Testis (tissue), 3 donors: ENCODE data around the gene SLC6A19. TPM values are rescaled to one million over a fixed set of nuclear protein-coding genes. Genes with fewer than 3 reads are reported as not detected.

Experiments used
- DNase-seq: peaks from one replicate; pipeline ENCODE4 v3.0.0-alpha.2; 2019
- H3K27ac ChIP-seq, 2 donors: fragments of 200-600 bp; sonication (generic); one replicate each; pipeline ENCODE4 v1.5.1; 2019
- H3K27me3 ChIP-seq: fragments of 200-600 bp; sonication (generic); one replicate; pipeline ENCODE4 v1.5.1; 2019
- H3K36me3 ChIP-seq: fragments of 200-600 bp; sonication (generic); one replicate; pipeline ENCODE4 v1.5.1; 2017; ENCODE audit warnings: low read depth; ENCODE audit errors: missing control alignments
- H3K4me1 ChIP-seq: fragments of 200-600 bp; sonication (generic); one replicate; pipeline ENCODE4 v1.5.1; 2019
- H3K4me3 ChIP-seq, 2 donors: fragments of 200-600 bp; sonication (generic); one replicate each; pipeline ENCODE4 v1.5.1; 2017 to 2019
- H3K9me3 ChIP-seq: fragments of 200-600 bp; sonication (generic); one replicate; pipeline ENCODE4 v1.5.1; 2017
- CTCF ChIP-seq, 3 experiments: fragments of 450-650 bp in 2 of 3; fragments of 200-600 bp in 1 of 3; sonication (generic) in 1 of 3; IDR thresholded peaks; one replicate each; pipeline ENCODE4 v1.5.1; 2016 to 2019; ENCODE audit warnings: antibody characterized with exemption in 3 of 3, mild to moderate bottlenecking in 2 of 3, moderate library complexity in 1 of 3
- POLR2A ChIP-seq: fragments of 450-650 bp; IDR thresholded peaks from one replicate; pipeline ENCODE4 v1.6.1; 2017; ENCODE audit warnings: antibody characterized with exemption, mild to moderate bottlenecking, moderate library complexity
- WGBS, 2 donors: methylation state at CpG; one replicate each; pipeline ENCODE4 v1.1.5; 2018; 5-methylcytosine and 5-hydroxymethylcytosine counted together
- intact Hi-C: fragments of 100-400 bp; cut with DNase I; formaldehyde crosslinking; loops from one replicate; pipeline ENCODE4 v1.15.1; 2023; ENCODE audit warnings: low total_unique reads
- polyA plus RNA-seq: library from polyadenylated mRNA; stranded (reverse); fragments of 350-450 nt; fragmentation: Illumina TruSeq; extraction: RNeasy Lipid Tissue Mini Kit (QIAGEN cat#74804); gene quantifications from one replicate; pipeline ENCODE4 v1.2.3, GENCODE V29; 2014; ENCODE audit warnings: low read depth, low replicate concordance; ENCODE audit not compliant: insufficient read depth
- total RNA-seq, 2 donors: library from RNA; depleted of rRNA; stranded (reverse); fragments of >200 nt; gene quantifications; one replicate each; pipeline ENCODE4 v1.2.3, GENCODE V29; 2016

SLC6A19 gene
- total and polyA plus RNA-seq, 3 donors from 2014 or later = 0.16 to 0.68 (median 0.28) TPM

DNA sequence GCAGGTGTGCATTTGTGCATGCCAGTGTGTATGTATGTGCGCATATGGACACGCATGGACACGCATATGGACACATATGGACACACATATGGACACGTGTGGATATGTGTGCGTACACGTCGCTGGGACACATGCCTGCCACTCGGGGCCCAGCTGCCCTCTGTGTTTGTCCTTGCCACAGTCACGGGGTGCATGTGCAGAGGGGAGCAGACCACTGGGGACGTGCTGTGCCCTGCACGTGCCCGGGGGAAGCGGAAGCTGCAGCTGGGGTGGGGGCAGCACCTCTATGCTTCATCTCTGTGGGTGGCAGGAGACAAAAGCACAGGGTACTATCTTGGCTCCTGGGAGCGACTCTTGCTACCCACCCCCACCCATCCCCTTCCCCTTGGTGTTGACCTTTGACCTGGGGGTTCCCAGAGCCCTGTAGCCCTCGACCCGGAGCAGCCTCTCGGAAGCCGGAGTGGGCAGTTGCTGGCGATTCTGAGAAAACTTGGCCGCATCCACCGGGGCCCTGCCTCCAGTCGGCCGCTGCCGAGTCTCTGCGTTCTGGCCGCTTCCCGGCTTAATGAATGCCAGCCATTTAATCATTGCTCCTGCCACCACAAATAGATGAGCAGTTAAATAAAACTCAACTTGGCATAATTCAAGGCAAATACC, 21.4 kb downstream of the SLC6A19 start:
- 87 to 89% methylated on average over 27 of the region's 27 CpGs for WGBS, 2 donors
- DNase-seq = no peak

DNA sequence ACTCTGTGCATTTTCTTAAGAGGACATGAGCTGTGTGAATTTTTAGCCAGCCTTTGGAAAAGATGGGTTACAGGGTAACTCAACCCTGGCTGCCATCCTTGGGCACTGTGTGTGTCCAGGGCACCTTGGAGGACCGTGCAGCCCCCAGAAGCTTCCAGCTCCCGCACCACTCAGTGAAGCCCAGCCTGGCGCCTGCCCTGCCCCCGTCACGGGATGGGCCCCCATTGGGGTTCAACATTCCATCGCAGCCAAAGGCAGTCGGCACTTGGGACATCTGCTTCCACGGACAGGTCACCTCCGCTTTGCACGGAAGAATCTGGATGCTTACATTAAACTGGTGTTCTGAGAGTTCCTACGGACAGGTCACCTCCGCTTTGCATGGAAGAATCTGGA, 21.9 kb downstream of the SLC6A19 start:
- Histone ChIP-seq H3K4me3 (no peak overlapping the region), H3K27me3 (no peaks in the 10 kb centered on the region), H3K27ac (no peak overlapping the region), H3K4me1 (no peaks in the 10 kb centered on the region), H3K9me3 (no peaks in the 10 kb centered on the region), H3K36me3 (no peaks in the 10 kb centered on the region)
- no peak for DNase-seq
- no peak for TF ChIP-seq POLR2A
- no peak for TF ChIP-seq CTCF (IDR thresholded peaks at IDR 0.05)
- intact Hi-C loops = no loop called here
- WGBS, 2 donors = 86% methylated on average over 12 of the region's 12 CpGs

More for the DNA sequence above, 21.4 kb downstream of the SLC6A19 start:
- intact Hi-C loops = no loop called here
- Histone ChIP-seq H3K9me3 (no peaks in the 10 kb centered on the region), H3K4me3 (no peak overlapping the region), H3K27me3 (no peaks in the 10 kb centered on the region), H3K4me1 (no peaks in the 10 kb centered on the region), H3K36me3 (no peaks in the 10 kb centered on the region), H3K27ac (no peak overlapping the region)
- no peak for TF ChIP-seq CTCF (IDR thresholded peaks at IDR 0.05)

DNA sequence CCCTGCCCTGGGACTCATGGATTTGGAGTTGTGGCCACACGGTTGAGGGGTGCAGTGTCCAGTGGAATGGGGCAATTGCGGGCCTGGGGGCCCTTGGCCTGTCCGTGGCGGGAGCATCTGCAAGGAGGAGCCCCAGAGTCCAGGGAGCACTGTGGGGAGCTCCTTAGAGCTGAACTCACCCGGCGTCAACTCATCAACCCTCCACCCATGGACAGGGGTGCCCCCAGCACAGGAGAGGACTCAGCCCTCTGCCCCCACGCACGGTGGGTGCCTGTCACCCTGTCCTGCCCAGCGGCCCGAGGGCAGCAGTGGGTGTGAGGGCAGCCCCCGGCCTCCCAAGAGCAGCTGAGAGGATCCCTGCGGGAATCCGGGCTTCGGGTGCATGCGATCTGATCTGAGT, 23.2 kb downstream of the SLC6A19 start:
- intact Hi-C loops = no loop called here
- Histone ChIP-seq H3K27ac (no peak overlapping the region), H3K4me1 (no peaks in the 10 kb centered on the region), H3K9me3 (no peaks in the 10 kb centered on the region), H3K4me3 (no peak overlapping the region), H3K27me3 (no peaks in the 10 kb centered on the region), H3K36me3 (no peaks in the 10 kb centered on the region)
- 90 to 94% methylated on average over 8 to 15 of the region's 15 CpGs for WGBS, 2 donors
- DNase-seq = no peak
- TF ChIP-seq POLR2A (no peak), CTCF (IDR thresholded peaks at IDR 0.05) (no peak)

- H3K4me1 ChIP-seq = no peaks in the 10 kb centered on the region
- TF ChIP-seq CTCF (IDR thresholded peaks at IDR 0.05) = no peak
- TF ChIP-seq POLR2A = no peak
- H3K9me3 ChIP-seq = no peaks in the 10 kb centered on the region
- DNase-seq = no peak
- 82 to 85% methylated on average over 6 to 11 of the region's 11 CpGs for WGBS, 2 donors
- no peak within 1 kb of the TSS for H3K4me3 ChIP-seq
- intact Hi-C loops = no loop called here
- H3K27me3 ChIP-seq = no peaks in the 10 kb centered on the region
- H3K27ac ChIP-seq = no peak within 1 kb of the TSS
- no peaks in the 10 kb centered on the region for H3K36me3 ChIP-seq
Observed at GRCh38 chr5:1225081-1225480, 23.7 kb downstream of the SLC6A19 start, which contains the start of gene SLC6A18. SLC6A18 (plus strand) TSS chr5:1225381; CDS start chr5:1225478, 97 bp downstream.

DNA sequence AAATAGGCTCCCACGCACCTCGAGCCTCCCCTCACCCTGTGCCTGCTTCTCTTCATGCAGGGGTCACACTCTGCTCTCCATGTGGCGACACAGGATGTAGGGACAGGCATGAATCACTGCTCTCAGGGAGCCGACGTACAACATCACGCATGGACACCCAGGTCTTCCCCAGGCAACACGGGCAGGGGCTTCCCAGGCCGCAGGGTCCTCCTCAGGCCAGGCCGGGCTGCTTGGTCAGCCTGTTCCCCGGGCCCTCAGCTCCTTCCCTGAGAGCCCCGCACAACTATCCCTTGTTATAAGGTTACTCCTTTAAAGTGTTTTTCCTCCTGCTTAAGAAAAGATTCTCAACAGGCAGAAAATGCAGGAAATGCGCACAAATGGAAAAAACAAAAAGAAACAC, 24.8 kb downstream of the SLC6A19 start:
- H3K27ac ChIP-seq = no peak overlapping the region
- intact Hi-C loops = no loop called here
- no peak for DNase-seq
- TF ChIP-seq POLR2A (no peak), CTCF (IDR thresholded peaks at IDR 0.05) (no peak)
- H3K4me1 ChIP-seq = no peaks in the 10 kb centered on the region
- H3K4me3 ChIP-seq = no peak overlapping the region
- WGBS, 2 donors = 84 to 91% methylated on average over 11 to 12 of the region's 12 CpGs
- H3K27me3 ChIP-seq = no peaks in the 10 kb centered on the region
- no peaks in the 10 kb centered on the region for H3K36me3 ChIP-seq
- H3K9me3 ChIP-seq = no peaks in the 10 kb centered on the region
